B cell (primary cell): ENCODE measurements around the gene OR6M1.

Experiments used
- CTCF ChIP-seq: fragments of 200-600 bp; IDR thresholded peaks from one replicate; pipeline ENCODE4 v1.8.0; 2022; ENCODE audit warnings: antibody characterized with exemption, mild to moderate bottlenecking
- EZH2 ChIP-seq: IDR thresholded peaks from 2 replicates; pipeline ENCODE4 v1.6.1; 2012; ENCODE audit warnings: borderline replicate concordance, low read depth, mild to moderate bottlenecking, moderate library complexity, low read length; ENCODE audit not compliant: insufficient read depth, poor library complexity, severe bottlenecking

- TF ChIP-seq EZH2 (no peak), CTCF (no peak)
These were observed 43.7 kb downstream of the OR6M1 start for GRCh38 chr11:123762422-123762821.
